Right lobe of liver (tissue), 6 donors: ENCODE data around the gene NSUN4. TPM values are rescaled to one million over a fixed set of nuclear protein-coding genes. Genes with fewer than 3 reads are reported as not detected.
"Not testable (repeated sequence)": the region's sequence is repeated elsewhere in the genome, so short reads cannot be mapped to it uniquely, and the experiment has no call there.

Source experiments
- ATAC-seq, 4 donors: fragments of 200-7000 bp; cut with Tn5 transposase; one replicate each; pipeline ENCODE4 v1.9.1; 2020; ENCODE audit warnings: mild to moderate bottlenecking in 4 of 4, moderate library complexity in 4 of 4
- DNase-seq, 3 donors: peaks; one replicate each; pipeline ENCODE4 v3.0.0-alpha.2; 2020
- H3K27ac ChIP-seq, 3 donors: fragments of 200-600 bp; one replicate each; pipeline ENCODE4 v1.8.0; 2022
- H3K27me3 ChIP-seq, 2 donors: fragments of 200-600 bp; one replicate each; pipeline ENCODE4 v1.8.0; 2022
- H3K36me3 ChIP-seq, 4 donors: fragments of 200-600 bp; sonication (generic) in 1 of 4; one replicate each; pipeline versions ENCODE4 v1.5.1 to v1.8.0; 2017 to 2022; ENCODE audit warnings: control low read depth in 1 of 4
- H3K4me1 ChIP-seq, 4 donors: fragments of 200-600 bp; sonication (generic) in 1 of 4; one replicate each; pipeline versions ENCODE4 v1.5.1 to v1.8.0; 2017 to 2022; ENCODE audit warnings: control low read depth in 1 of 4
- H3K4me3 ChIP-seq, 3 donors: fragments of 200-600 bp; one replicate each; pipeline ENCODE4 v1.8.0; 2022
- H3K9me3 ChIP-seq, 4 donors: fragments of 200-600 bp; sonication (generic) in 1 of 4; one replicate each; pipeline versions ENCODE4 v1.5.1 to v1.8.0; 2017 to 2022; ENCODE audit warnings: control low read depth in 1 of 4
- CTCF ChIP-seq, 4 donors: fragments of 200-600 bp in 3 of 4; fragments of 450-650 bp in 1 of 4; IDR thresholded peaks; one replicate each; pipeline versions ENCODE4 v1.5.1 to v1.8.0; 2016 to 2022; ENCODE audit warnings: antibody characterized with exemption in 4 of 4, mild to moderate bottlenecking in 2 of 4
- POLR2A ChIP-seq: fragments of 450-650 bp; IDR thresholded peaks from one replicate; pipeline ENCODE4 v1.6.1; 2017; ENCODE audit warnings: antibody characterized with exemption, mild to moderate bottlenecking
- WGBS: methylation state at CpG from one replicate; pipeline ENCODE4 v1.1.6; 2018; ENCODE audit warnings: low coverage, low lambda C conversion rate; ENCODE audit not compliant: insufficient coverage; ENCODE audit errors: missing lambda C conversion rate; 5-methylcytosine and 5-hydroxymethylcytosine counted together
- intact Hi-C, 2 donors: fragments of 100-400 bp; cut with DNase I; formaldehyde crosslinking; loops; one replicate each; pipeline versions ENCODE4 v1.11.2 to v1.14.1; 2022
- total RNA-seq, 6 experiments: library from RNA; depleted of rRNA in 2 of 6; stranded (reverse); fragments of >200 nt in 2 of 6; fragmentation: NEBNext Ultra II Directional in 3 of 6; extraction: Animal tissue kit (Norgen Biotek cat#: 25700) in 3 of 6; gene quantifications; one replicate each; pipeline versions ENCODE4 v1.1.0 to v1.2.4, GENCODE V29; 2016 to 2023
- donor health status: DM: no; HTN: yes; CAD: no.
- donor health status: DM: no; HTN: no; CAD: no.
- donor health status: DM: no; HTN: no; CAD: no.
- donor health status: DM: no; HTN: yes; CAD: no.
- donor health status: DM: no; HTN: yes; CAD: no.

NSUN4 gene
- total RNA-seq, 6 experiments from 2014 or later, result 8.5 to 13.0 (median 12.2) TPM

- DNase-seq (no peak), ATAC-seq (peak; percentile 67 to 95 (median 74))
- H3K36me3 ChIP-seq, result no peaks in the 10 kb centered on the region
- intact Hi-C loops, result no loop called here
- H3K27me3 ChIP-seq, result no peaks in the 10 kb centered on the region
- H3K27ac ChIP-seq, result no peak overlapping the region
- no peaks in the 10 kb centered on the region for H3K4me1 ChIP-seq
- no peak for TF ChIP-seq POLR2A
- TF ChIP-seq CTCF (IDR thresholded peaks at IDR 0.05), result peak; percentile 21 to 39 (median 30)
- no peaks in the 10 kb centered on the region for H3K9me3 ChIP-seq
- WGBS, result 61% methylated on average over 5 of the region's 9 CpGs
- H3K4me3 ChIP-seq, result no peak overlapping the region
These were observed 7.1 kb upstream of the NSUN4 start for GRCh38 chr1:46333300-46334029.

GRCh38 chr1:46334030-46334384 is 6.6 kb upstream of the NSUN4 start:
- no peak overlapping the region for H3K4me3 ChIP-seq
- TF ChIP-seq POLR2A, result no peak
- no peak for TF ChIP-seq CTCF (IDR thresholded peaks at IDR 0.05)
- WGBS, result 67% methylated on average over 2 of the region's 2 CpGs

GRCh38 chr1:46335081-46335480 is 5.5 kb upstream of the NSUN4 start:
- Histone ChIP-seq H3K4me3 (no peak overlapping the region), H3K9me3 (no peaks in the 10 kb centered on the region), H3K27me3 (no peaks in the 10 kb centered on the region), H3K4me1 (peaks cover 0 to 2% (median 0%) of the 10 kb centered on the region in 4 donors), H3K27ac (no peak overlapping the region), H3K36me3 (no peaks in the 10 kb centered on the region)
- TF ChIP-seq CTCF (IDR thresholded peaks at IDR 0.05) (no peak), POLR2A (no peak)
- WGBS, result 85% methylated on average over 3 of the region's 3 CpGs
- ATAC-seq (no peak), DNase-seq (no peak)
- intact Hi-C loops, result no loop called here

More at GRCh38 chr1:46334030-46334384, 6.6 kb upstream of the NSUN4 start:
- no peaks in the 10 kb centered on the region for H3K27me3 ChIP-seq
- no peaks in the 10 kb centered on the region for H3K4me1 ChIP-seq
- H3K9me3 ChIP-seq, result no peaks in the 10 kb centered on the region
- no peaks in the 10 kb centered on the region for H3K36me3 ChIP-seq
- H3K27ac ChIP-seq, result no peak overlapping the region
- intact Hi-C loops, result no loop called here
- ATAC-seq, result no peak
- no peak for DNase-seq

GRCh38 chr1:46337409-46337808 is 3.2 kb upstream of the NSUN4 start:
- WGBS, result 95% methylated on average over 9 of the region's 14 CpGs
- H3K27ac ChIP-seq, H3K27me3 ChIP-seq, ATAC-seq, intact Hi-C loops, H3K9me3 ChIP-seq, H3K4me3 ChIP-seq, H3K4me1 ChIP-seq, H3K36me3 ChIP-seq, DNase-seq: not testable (repeated sequence)

GRCh38 chr1:46341222-46342083 is 846 bp downstream of the NSUN4 start:
- H3K36me3 ChIP-seq, result peaks cover 0 to 14% (median 2%) of the 10 kb centered on the region in 4 donors
- peak overlapping the region; percentile 92 to 95 (median 94) for H3K27ac ChIP-seq
- WGBS, result 56% methylated on average over 30 of the region's 31 CpGs
- H3K9me3 ChIP-seq, result no peaks in the 10 kb centered on the region
- peak overlapping the region; percentile 69 to 89 (median 88) for H3K4me3 ChIP-seq
- H3K27me3 ChIP-seq, result no peaks in the 10 kb centered on the region
- DNase-seq (peak in 2 of 3 donors; percentile 25 to 56), ATAC-seq (no peak)
- TF ChIP-seq POLR2A (no peak), CTCF (IDR thresholded peaks at IDR 0.05) (no peak)
- intact Hi-C loops, result no loop called here
- H3K4me1 ChIP-seq, result peaks cover 0 to 5% (median 0%) of the 10 kb centered on the region in 4 donors
